ACC112 (cell line): ENCODE results near the gene DISP1.
"Not testable (repeated sequence)": the region's sequence is repeated elsewhere in the genome, so short reads cannot be mapped to it uniquely, and the experiment has no call there.

Experiments used
- H2AFZ ChIP-seq: fragments of 200-600 bp; sonication (generic); one replicate; pipeline ENCODE4 v1.6.0; 2017; ENCODE audit warnings: antibody characterized with exemption, low read length; ENCODE audit not compliant: unreplicated experiment
- H3K27ac ChIP-seq: fragments of 200-600 bp; sonication (generic); 2 replicates; pipeline ENCODE4 v1.5.1; 2014; ENCODE audit warnings: low read depth, mild to moderate bottlenecking, antibody characterized with exemption, low read length, moderate library complexity
- H3K27me3 ChIP-seq: fragments of 200-600 bp; sonication (generic); 2 replicates; pipeline ENCODE4 v1.6.1; 2014; ENCODE audit warnings: mild to moderate bottlenecking, antibody characterized with exemption, low read length, moderate library complexity, mixed read lengths; ENCODE audit not compliant: insufficient read depth
- H3K36me3 ChIP-seq: fragments of 200-600 bp; sonication (generic); 2 replicates; pipeline ENCODE4 v1.6.1; 2016; ENCODE audit warnings: mild to moderate bottlenecking, antibody characterized with exemption, low read length, moderate library complexity, mixed read lengths; ENCODE audit not compliant: insufficient read depth
- H3K4me1 ChIP-seq: fragments of 200-600 bp; sonication (generic); one replicate; pipeline ENCODE4 v1.6.1; 2016; ENCODE audit warnings: low read length, mixed read lengths; ENCODE audit not compliant: insufficient read depth, unreplicated experiment, control insufficient read depth
- H3K4me3 ChIP-seq: fragments of 200-600 bp; sonication (generic); 2 replicates; pipeline ENCODE4 v1.5.1; 2014; ENCODE audit warnings: mild to moderate bottlenecking, low read depth, low read length
- H3K79me2 ChIP-seq: fragments of 200-600 bp; sonication (generic); one replicate; pipeline ENCODE4 v1.6.0; 2016; ENCODE audit warnings: low read length; ENCODE audit not compliant: control insufficient read depth, unreplicated experiment, insufficient read depth

Gene DISP1

DNA sequence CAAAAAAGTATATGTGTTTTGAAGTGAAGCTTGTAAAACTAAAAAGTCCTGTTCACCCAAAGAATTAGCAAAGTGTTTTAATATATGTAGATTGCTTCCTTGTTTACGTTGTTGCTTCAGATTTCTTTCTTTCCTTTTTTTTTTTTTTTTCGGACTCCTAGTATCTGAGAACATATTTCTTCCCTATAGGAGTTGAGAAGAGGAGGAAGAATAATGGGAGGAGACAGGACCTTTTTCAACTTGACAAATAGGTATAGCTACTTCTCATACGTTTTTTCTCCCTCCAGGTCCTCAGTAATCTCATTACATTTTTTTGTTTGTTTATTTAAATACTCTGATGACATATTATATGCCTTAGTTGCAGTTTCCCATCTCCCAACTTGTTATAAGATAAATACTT, 8.9 kb downstream of the DISP1 start:
- peaks cover 32% of the 10 kb centered on the region for H3K79me2 ChIP-seq
- H3K4me1 ChIP-seq: peaks cover 23% of the 10 kb centered on the region
- no peak overlapping the region for H2AFZ ChIP-seq
- H3K4me3 ChIP-seq: no peak overlapping the region
- no peaks in the 10 kb centered on the region for H3K36me3 ChIP-seq
- no peak overlapping the region for H3K27ac ChIP-seq
- no peaks in the 10 kb centered on the region for H3K27me3 ChIP-seq

DNA sequence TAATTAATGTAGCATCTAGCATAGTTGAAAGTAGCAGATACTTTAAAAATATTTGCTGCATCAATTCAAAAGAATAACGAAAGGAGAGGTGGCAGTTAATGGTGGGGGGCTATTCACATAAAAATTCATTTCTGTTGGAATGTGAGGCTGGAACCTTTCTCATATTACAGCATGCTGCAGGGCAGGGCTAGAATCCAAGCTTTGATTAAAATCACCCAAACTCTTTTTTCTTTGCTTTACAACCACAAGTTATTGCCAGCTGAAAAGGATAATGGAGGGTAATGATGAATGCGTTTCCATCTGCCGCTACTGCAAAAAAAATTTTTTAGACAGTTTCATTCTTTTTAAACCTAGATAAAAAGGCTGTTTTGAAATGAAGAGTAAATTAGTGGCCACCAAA, 9.8 kb downstream of the DISP1 start:
- H3K27me3 ChIP-seq: no peaks in the 10 kb centered on the region
- no peak overlapping the region for H3K4me3 ChIP-seq
- H3K4me1 ChIP-seq: peaks cover 20% of the 10 kb centered on the region
- no peaks in the 10 kb centered on the region for H3K36me3 ChIP-seq
- H3K27ac ChIP-seq: no peak overlapping the region
- peaks cover 23% of the 10 kb centered on the region for H3K79me2 ChIP-seq
- H2AFZ ChIP-seq: no peak overlapping the region

DNA sequence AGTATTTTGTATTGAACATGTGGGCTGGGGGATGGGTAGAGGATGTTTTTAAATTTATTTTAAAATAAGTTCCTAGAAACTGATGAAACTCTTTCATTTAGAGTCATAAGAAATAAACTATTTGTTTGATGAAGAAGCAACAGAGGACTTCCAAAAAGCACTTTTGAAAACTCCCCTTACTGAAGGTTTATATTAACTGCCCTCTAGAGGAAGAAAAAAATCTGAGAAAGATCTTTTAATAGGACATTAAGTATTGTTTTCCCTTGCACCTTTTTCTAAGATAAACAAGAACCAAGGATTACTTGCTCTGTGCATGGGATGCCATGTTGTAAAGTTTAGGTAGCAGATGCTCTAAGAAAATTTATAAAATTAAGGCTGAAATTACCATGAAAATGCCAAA, 14.1 kb downstream of the DISP1 start:
- Histone ChIP-seq H3K4me3 (no peak overlapping the region), H3K4me1 (peaks cover 19% of the 10 kb centered on the region), H3K27me3 (no peaks in the 10 kb centered on the region), H3K27ac (no peak overlapping the region), H3K79me2 (peaks cover 7% of the 10 kb centered on the region), H2AFZ (no peak overlapping the region), H3K36me3 (no peaks in the 10 kb centered on the region)

DNA sequence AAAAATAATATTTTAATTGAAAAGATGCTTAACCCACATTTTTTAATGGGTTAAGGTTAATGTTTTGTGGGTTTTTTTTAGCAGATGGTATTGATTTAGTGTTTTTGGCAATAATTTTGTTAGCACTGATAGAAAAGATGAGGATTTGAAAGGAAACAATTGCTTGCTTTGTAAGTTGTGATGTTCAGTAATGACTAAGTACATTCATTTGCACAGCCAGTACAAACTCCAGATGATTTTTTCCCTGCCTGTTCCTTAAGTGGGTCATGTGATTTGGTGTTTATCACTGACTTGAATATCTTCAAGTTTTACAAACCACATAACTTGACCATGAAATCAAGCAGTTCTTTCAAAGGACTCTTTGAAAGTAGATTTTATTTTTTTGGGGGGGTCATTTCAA, 15.0 kb downstream of the DISP1 start:
- Histone ChIP-seq H3K27ac (no peak overlapping the region), H3K4me1 (peaks cover 10% of the 10 kb centered on the region), H3K79me2 (peaks cover 7% of the 10 kb centered on the region), H3K36me3 (no peaks in the 10 kb centered on the region), H2AFZ (no peak overlapping the region), H3K27me3 (no peaks in the 10 kb centered on the region), H3K4me3 (no peak overlapping the region)

DNA sequence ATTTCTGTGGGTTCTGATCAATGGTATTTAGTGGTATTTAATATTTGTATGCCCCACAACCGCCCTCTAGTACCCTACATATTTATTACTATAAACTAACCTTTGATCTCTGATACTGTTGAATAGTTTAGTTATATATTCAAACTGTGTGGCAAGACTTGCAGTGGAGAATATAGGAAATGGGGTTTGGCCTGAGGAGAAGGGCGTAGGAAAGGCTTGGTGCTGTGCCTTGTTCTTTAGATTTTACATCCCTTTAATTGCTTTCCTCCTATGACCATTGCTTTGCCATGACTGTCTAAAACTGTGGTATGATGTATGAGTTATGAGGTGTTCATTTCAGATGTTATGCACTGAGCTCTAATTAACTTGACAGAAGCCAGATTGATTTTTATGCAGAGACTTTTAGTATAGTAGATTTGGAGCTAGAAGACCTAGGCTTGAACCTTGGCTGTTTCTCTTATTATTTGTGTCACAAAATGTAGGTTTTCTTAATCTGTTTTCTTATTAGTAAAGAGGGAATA, 18.6 kb downstream of the DISP1 start:
- no peak overlapping the region for H2AFZ ChIP-seq
- no peak overlapping the region for H3K27ac ChIP-seq
- no peak overlapping the region for H3K4me3 ChIP-seq
- no peaks in the 10 kb centered on the region for H3K36me3 ChIP-seq
- no peaks in the 10 kb centered on the region for H3K27me3 ChIP-seq
- peaks cover 4% of the 10 kb centered on the region for H3K4me1 ChIP-seq
- peaks cover 7% of the 10 kb centered on the region for H3K79me2 ChIP-seq

DNA sequence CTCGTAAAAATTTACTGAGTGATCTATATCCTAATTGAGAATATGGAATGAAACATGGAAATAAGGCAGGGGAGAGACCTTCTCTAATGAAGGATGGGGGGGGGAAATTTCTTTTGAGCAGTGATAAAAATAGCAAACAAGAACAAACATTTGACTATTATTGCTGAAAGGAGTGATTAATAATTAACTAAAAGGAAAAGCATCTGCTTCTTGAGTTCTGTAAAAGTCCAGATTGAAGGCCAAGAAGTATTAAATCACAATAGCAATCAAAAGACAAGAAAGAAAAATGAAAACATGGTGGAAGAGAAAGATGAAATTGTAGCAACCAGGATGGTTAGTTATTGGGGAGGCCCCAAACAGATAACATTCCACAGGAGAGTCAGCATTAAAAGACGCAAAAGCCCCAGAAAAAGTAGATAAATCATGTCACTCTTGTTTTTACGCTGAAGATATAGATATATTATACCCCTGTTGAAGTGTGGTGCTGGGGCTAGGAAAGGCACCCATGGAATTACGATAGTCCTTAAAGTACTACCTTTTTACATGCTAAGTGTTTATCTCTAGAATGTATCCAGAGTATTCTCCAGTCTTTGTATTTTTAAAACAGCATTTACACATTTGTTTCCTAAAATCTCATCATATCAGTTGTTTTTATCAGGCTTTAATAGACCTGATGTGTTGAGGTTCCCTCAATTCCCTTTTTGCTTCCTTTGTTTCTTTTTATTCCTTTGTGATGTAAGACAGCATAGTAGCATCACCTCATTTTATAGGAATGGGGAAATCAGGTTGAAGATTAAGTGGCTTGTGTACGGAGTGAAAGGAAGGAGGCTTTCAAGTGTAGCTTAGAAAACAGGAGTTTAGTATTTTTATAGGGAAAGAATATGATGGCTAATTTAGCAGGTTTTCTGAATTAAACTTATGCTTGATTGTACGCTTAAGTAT, 28.9 kb downstream of the DISP1 start:
- H3K27ac ChIP-seq: no peak overlapping the region
- H3K27me3 ChIP-seq: no peaks in the 10 kb centered on the region
- H3K4me3 ChIP-seq: no peak overlapping the region
- H2AFZ ChIP-seq: no peak overlapping the region
- H3K36me3 ChIP-seq: no peaks in the 10 kb centered on the region
- no peaks in the 10 kb centered on the region for H3K79me2 ChIP-seq
- H3K4me1 ChIP-seq: no peaks in the 10 kb centered on the region

DNA sequence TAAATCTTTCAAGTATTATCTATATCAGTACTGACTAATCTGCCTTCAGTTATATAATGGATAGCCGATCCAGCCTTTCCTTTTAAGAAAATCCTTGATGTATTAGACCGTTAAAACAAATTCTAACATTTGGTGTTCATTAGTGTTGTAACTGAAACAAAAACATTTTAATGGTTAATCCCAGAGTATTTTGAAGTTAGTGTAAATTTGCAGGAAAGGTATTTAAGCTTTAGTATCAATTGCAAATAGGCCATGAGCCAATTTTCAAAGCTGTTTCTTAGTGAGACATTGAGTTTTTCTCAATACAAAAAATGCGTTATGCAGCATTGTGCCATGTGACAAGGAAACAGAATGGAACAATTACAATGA, 29.6 kb downstream of the DISP1 start:
- H3K36me3 ChIP-seq: no peaks in the 10 kb centered on the region
- no peak overlapping the region for H3K27ac ChIP-seq
- H2AFZ ChIP-seq: no peak overlapping the region
- H3K4me1 ChIP-seq: no peaks in the 10 kb centered on the region
- H3K27me3 ChIP-seq: no peaks in the 10 kb centered on the region
- H3K4me3 ChIP-seq: no peak overlapping the region
- H3K79me2 ChIP-seq: no peaks in the 10 kb centered on the region

DNA sequence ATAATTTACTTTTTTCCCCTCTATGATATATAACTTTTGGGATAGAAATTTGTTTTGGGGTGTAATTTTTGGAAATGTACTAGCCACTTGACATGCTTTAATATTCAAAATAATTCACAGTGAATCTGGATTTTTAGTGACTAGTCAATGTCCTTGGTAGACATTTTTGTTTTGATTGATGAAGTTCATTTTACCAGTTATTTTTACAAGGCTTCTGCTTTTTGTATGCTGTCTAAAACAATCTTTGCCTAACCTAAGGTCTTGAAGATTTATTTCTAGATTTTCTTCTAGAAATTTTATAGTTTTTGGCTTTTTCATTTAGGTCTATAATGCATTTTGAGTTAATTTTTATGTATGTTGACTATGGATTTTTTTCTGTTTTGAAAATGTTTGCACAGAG, 30.9 kb downstream of the DISP1 start:
- no peaks in the 10 kb centered on the region for H3K4me1 ChIP-seq
- no peaks in the 10 kb centered on the region for H3K36me3 ChIP-seq
- H3K4me3 ChIP-seq: no peak overlapping the region
- H2AFZ ChIP-seq: no peak overlapping the region
- H3K79me2 ChIP-seq: no peaks in the 10 kb centered on the region
- no peak overlapping the region for H3K27ac ChIP-seq
- H3K27me3 ChIP-seq: no peaks in the 10 kb centered on the region

DNA sequence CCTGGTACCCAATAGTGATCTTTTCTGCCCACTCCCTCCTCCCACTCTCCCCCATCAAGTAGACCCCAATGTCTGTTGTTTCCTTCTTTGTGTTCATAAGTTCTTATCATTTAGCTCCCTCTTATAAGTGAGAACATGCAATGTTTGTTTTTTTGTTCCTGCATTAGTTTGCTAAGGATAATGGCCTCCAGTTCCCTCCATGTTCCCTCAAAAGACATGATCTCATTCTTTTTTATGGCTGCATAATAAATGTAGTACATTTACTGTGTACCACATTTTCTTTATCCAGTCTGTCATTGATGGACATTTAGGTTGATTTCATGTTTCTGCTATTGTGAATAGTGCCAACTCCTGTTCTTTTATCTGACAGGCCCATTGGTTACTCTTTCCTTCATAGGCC, 35.7 kb downstream of the DISP1 start:
- H3K4me1 ChIP-seq, H3K79me2 ChIP-seq, H3K27ac ChIP-seq, H3K27me3 ChIP-seq, H3K4me3 ChIP-seq, H3K36me3 ChIP-seq, H2AFZ ChIP-seq: not testable (repeated sequence)

DNA sequence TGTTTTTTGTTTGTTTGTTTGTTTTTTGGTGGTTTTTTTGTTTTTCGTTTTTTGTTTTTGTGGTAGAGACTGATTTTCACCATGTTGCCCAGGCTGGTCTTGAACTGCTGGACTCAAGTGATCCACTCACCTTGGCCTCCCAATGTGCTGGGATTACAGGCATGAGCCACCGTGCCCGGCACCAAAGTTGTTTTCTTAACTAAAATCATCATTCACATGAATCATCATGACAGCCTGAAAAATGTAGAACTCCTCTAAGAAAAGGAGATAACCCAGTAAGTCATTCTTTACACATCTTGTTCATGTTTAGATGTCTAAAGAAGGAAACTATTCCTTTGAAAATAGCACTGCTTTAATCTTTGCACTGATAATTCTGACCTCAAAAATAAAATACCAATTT, 37.5 kb downstream of the DISP1 start:
- Histone ChIP-seq H3K27ac (no peak overlapping the region), H3K79me2 (no peaks in the 10 kb centered on the region), H3K36me3 (no peaks in the 10 kb centered on the region), H2AFZ (no peak overlapping the region), H3K4me3 (no peak overlapping the region), H3K4me1 (no peaks in the 10 kb centered on the region), H3K27me3 (no peaks in the 10 kb centered on the region)

DNA sequence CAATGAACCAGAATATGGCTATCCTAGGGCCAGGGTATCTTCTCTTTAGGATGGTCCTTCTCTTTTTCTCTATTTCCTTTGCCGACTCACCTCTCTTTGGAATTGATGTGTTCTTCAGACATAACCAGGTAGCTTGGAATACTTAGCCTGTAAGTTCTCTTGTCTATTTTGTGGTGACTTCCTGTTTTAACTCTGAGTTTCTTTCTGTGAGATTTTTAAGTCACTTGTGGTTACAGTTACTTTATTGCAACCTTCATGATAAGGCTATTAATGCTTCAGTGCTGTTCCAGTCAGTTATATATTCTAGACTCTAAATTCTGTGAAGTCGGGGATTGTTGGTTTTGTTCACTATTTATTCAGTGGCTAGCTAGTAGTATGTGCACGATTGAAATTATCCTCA, 46.2 kb downstream of the DISP1 start:
- H3K79me2 ChIP-seq: no peaks in the 10 kb centered on the region
- H3K4me3 ChIP-seq: no peak overlapping the region
- H3K27me3 ChIP-seq: no peaks in the 10 kb centered on the region
- no peak overlapping the region for H3K27ac ChIP-seq
- no peak overlapping the region for H2AFZ ChIP-seq
- H3K4me1 ChIP-seq: no peaks in the 10 kb centered on the region
- H3K36me3 ChIP-seq: no peaks in the 10 kb centered on the region
